Stimulated activated effector memory CD8-positive, alpha-beta T cell treated with anti-CD3 and anti-CD28 coated beads, Interleukin-12 subunit alpha, Interleukin-12 subunit beta, amount 100 ng/mL, for 72 hours (primary cell): ENCODE measurements around the gene RITA1.

Experiments
- ATAC-seq: fragments of 150-1000 bp; cut with Tn5 transposase; 2 replicates; pipeline ENCODE4 v1.10.0; 2021
- DNase-seq, 2 donors: peaks; one replicate each; pipeline ENCODE4 v3.0.0; 2021 to 2022; ENCODE audit warnings: low spot score in 2 of 2
- H3K27ac Mint-ChIP-seq: one replicate; pipeline ENCODE4 v1.8.0; 2022; ENCODE audit warnings: mild to moderate bottlenecking, mixed read lengths
- H3K36me3 Mint-ChIP-seq: one replicate; pipeline ENCODE4 v1.8.0; 2022; ENCODE audit warnings: mild to moderate bottlenecking, mixed read lengths
- H3K4me1 Mint-ChIP-seq: one replicate; pipeline ENCODE4 v1.8.0; 2022; ENCODE audit warnings: mixed read lengths
- H3K4me3 Mint-ChIP-seq: one replicate; pipeline ENCODE4 v1.8.0; 2022; ENCODE audit warnings: mild to moderate bottlenecking, mixed read lengths
- H3K9me3 Mint-ChIP-seq: one replicate; pipeline ENCODE4 v1.8.0; 2022; ENCODE audit warnings: mixed read lengths

Gene RITA1

DNA sequence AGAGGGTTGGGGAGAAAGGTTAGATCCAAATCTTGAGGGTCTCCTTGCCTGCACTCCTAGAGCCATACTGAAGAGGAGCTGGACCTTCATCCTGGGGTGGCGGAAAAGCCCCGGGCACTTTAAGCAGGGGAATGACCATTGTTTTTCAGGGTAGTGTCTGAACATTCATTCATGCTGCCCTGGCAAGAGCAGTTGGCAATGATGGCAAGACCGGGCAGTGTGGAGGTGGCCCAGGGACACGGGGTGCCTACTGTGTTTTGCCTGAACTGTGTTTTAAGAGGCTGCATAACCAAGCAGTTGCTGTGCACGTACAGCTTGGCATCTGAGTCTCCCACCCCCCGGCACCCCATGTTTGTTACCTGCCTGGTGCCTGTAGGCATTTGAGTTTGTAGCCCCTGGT lies 50.5 kb downstream of the RITA1 start:
- no peak overlapping the region for H3K4me3 Mint-ChIP-seq
- no peak for DNase-seq
- H3K27ac Mint-ChIP-seq: peak overlapping the region; percentile 11
- no peaks in the 10 kb centered on the region for H3K9me3 Mint-ChIP-seq
- peaks cover 16% of the 10 kb centered on the region for H3K4me1 Mint-ChIP-seq
- H3K36me3 Mint-ChIP-seq: peaks cover 17% of the 10 kb centered on the region
- ATAC-seq: no peak

DNA sequence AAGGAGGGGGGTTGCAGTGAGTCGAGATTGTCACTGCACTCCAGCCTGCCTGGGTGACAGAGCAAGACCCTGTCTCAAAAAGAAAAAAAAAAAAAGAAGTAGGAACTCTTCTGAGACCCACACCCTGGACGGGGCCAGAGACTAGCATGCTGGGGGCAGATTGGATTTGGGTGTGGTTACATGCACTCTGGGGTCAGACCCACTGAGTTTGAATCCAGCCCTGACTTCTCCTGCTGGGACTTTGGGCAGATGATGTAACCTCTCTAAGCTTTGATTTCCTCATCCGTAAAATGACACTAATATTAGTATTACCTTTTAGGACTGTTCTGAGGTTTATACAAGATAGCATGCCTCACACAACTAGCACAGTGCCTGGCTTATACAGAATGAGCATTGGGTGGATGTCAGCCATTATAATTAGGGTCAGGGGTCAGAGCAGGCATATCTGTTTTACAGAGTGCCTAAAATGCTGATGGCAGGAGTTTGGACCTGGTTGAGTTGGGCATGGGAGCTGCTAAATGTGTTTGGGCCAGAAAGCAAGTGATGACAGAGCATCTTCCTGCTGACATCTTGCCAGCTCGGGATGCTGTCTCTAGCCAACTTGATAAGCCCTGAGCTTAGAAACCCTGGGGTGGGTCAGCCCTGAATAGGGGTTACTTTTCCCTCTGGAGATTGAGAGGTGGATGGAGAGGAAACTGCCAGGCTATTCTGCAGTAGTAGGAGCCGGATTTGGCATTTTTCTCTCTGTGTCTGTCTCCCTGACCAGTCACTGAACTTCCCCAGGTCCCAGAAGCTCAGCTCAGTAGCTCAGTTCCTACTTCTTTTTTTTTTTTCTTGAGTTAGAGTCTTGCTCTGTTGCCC lies 51.2 kb downstream of the RITA1 start:
- ATAC-seq: no peak
- Mint-ChIP-seq H3K4me3 (no peak overlapping the region), H3K27ac (no peak overlapping the region), H3K36me3 (peaks cover 17% of the 10 kb centered on the region), H3K9me3 (no peaks in the 10 kb centered on the region), H3K4me1 (peaks cover 21% of the 10 kb centered on the region)
- DNase-seq: no peak

DNA sequence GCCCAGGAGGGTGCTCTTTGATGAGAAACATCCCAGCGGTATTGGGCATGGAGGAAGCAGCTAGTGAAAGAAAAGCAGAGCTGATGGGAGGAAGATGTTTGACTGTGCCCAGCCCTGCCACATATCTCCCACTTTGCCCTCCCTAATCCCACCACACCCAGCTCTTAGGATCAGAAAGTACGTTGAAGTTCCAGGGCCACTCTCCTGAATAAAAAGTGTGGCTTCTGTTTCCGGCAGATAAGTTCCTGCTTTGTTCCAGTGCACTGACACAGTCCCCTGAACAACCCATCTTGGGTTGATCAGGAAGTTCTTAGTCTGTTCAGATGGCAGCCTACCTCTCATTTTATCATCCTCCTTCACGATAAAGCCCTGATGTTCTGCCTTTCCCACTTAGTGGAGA lies 52.2 kb downstream of the RITA1 start:
- ATAC-seq (no peak), DNase-seq (no peak)
- no peak overlapping the region for H3K27ac Mint-ChIP-seq
- peaks cover 14% of the 10 kb centered on the region for H3K36me3 Mint-ChIP-seq
- no peak overlapping the region for H3K4me3 Mint-ChIP-seq
- H3K9me3 Mint-ChIP-seq: no peaks in the 10 kb centered on the region
- H3K4me1 Mint-ChIP-seq: peaks cover 21% of the 10 kb centered on the region

DNA sequence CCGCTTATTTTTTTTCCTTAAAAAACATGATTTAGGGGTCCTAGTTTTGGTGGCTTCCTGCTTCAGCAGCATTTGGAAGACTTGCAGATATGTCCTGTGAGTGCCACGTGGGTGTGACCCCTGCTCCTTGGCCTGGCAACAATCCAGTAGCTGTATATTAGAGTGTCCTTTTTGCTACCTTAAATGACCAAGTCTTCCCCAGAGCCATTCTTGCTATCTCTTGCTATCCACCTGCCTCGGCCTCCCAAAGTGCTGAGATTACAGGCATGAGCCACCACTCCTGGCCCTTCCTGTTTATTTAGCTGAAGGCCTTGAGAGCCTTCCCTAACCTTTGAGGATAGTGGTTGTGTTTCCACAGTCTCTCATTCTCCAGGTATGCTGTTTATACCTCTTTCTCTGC lies 52.8 kb downstream of the RITA1 start:
- H3K4me1 Mint-ChIP-seq: peaks cover 21% of the 10 kb centered on the region
- no peak for ATAC-seq
- peaks cover 11% of the 10 kb centered on the region for H3K36me3 Mint-ChIP-seq
- H3K9me3 Mint-ChIP-seq: no peaks in the 10 kb centered on the region
- DNase-seq: no peak
- H3K4me3 Mint-ChIP-seq: no peak overlapping the region
- H3K27ac Mint-ChIP-seq: peak overlapping the region; percentile 14

DNA sequence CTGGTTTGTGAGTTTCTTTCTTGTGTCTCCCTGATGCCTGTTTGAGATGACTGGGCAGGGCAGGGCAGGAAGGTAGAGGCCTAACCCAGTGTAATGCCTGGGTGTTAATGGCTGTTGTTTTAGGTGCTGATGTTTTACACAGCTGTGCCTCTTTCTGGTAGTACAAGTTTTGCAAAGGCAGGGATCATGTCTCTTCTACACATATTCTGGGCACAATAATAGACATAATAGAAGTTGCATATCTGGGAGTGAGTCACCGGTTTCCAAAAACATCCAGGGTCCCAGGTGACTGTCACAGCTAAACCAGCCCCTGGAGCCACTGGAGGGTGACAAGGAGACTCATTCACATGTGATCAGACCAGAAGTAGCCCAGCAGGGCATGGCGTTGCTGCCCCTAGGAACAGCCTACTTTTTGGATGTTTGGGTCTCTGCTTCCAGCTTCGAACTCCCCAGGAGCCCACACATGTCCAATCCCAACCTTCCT lies 53.8 kb downstream of the RITA1 start:
- H3K4me1 Mint-ChIP-seq: peaks cover 21% of the 10 kb centered on the region
- peak; percentile 48 for ATAC-seq
- H3K27ac Mint-ChIP-seq: peak overlapping the region; percentile 68

DNA sequence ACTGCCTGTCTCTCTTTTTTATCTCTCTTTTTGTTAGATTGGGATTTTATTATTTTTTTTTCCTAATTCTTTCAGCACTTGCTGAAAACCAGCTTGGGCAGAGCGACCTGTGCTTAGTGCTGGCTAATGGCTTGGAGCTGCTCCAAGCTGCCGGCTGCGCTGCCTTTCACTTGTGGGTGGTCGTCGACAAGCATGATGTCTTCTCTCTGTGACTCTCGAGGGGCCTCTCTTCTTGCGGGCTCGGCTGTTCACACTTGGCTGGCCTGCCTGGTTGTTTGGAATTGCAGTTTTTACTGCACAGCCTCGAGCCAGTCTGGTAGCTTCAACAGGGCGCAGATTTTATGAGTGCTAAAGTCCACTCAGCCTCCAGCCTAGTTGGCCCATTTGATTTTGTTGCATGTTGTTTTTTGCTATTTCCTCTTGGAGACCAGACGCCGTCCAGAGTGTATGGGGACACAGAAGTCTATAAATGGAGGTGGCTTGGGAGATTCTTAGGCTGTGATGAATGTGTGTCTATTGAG lies 54.4 kb downstream of the RITA1 start:
- H3K4me3 Mint-ChIP-seq: no peak overlapping the region
- peak overlapping the region; percentile 68 for H3K27ac Mint-ChIP-seq
- no peaks in the 10 kb centered on the region for H3K9me3 Mint-ChIP-seq
- H3K4me1 Mint-ChIP-seq: peaks cover 27% of the 10 kb centered on the region
- peaks cover 7% of the 10 kb centered on the region for H3K36me3 Mint-ChIP-seq
- DNase-seq (no peak), ATAC-seq (no peak)

More for the DNA sequence above, 53.8 kb downstream of the RITA1 start:
- H3K36me3 Mint-ChIP-seq: peaks cover 6% of the 10 kb centered on the region
- no peak overlapping the region for H3K4me3 Mint-ChIP-seq
- no peaks in the 10 kb centered on the region for H3K9me3 Mint-ChIP-seq
- DNase-seq: no peak

DNA sequence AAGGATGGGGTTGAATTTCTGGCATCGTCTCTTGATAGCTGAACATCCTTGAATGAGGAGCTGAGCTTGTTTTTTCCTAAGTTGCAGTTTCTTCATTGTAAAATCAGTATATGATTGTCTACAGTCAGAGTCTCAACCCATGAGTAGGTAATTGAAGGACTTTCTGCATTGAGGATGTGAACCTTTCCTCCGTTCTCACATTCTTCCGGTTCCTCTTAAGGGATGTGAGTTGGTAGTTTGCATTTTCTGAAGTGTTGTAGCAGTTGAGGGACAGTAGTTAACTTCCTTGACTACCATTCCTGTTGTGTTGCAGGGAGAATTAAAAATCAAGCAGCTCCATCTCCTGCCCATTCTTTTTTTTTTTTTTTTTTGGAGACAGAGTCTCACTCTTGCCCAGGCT lies 54.9 kb downstream of the RITA1 start:
- no peak overlapping the region for H3K27ac Mint-ChIP-seq
- H3K4me1 Mint-ChIP-seq: peaks cover 26% of the 10 kb centered on the region
- no peak overlapping the region for H3K4me3 Mint-ChIP-seq
- no peaks in the 10 kb centered on the region for H3K9me3 Mint-ChIP-seq
- DNase-seq (no peak), ATAC-seq (no peak)
- H3K36me3 Mint-ChIP-seq: peaks cover 11% of the 10 kb centered on the region

DNA sequence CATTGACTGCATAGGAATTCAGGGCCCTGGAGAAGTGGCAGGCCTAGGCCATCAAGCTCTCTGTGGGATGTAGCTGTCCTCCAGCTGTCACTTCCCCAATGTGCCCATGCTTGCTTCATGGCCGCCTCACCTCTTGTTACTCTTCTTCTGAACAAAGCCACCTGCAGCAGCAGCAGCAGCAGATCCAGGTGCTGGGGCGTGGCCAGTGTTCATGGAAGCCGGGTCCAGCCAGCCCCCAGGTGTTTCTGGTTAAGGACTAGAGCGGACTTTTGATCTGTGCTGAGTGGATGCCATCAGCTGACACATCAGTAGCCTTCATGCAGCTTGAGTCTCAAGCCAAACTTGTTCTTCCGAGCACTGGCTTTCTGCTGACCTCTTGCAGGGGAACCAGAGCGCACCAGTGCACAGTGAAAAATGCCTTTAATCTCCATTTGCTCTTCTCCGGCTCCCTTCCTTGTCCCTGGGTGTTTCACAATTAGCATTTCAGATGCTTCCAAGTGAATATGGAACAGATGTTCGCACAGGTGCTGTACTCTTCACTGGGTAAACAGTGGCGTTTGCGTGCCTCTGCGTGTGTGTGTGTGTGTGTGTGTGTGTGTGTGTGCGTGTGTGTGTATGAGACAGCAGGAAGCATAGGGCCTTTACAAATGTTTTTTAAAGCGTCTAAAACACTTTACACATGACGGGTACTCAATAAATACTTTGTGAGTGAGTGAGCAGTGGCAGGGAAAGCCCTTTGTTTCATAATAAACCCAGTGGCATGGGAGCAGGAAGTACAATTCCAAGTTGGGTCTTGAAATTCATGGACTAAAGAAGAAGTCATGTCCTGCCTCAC lies 55.9 kb downstream of the RITA1 start:
- Mint-ChIP-seq H3K4me1 (peaks cover 21% of the 10 kb centered on the region), H3K9me3 (no peaks in the 10 kb centered on the region), H3K36me3 (peaks cover 11% of the 10 kb centered on the region), H3K4me3 (no peak overlapping the region), H3K27ac (no peak overlapping the region)
- no peak for ATAC-seq
- DNase-seq: no peak
